ENCODE measurements around the gene CYP2W1. TPM values are rescaled to one million over a fixed set of nuclear protein-coding genes. Genes with fewer than 3 reads are reported as not detected.

The CYP2W1 gene
- total RNA-seq, 1 donor from 2014 or later: not detected

DNA sequence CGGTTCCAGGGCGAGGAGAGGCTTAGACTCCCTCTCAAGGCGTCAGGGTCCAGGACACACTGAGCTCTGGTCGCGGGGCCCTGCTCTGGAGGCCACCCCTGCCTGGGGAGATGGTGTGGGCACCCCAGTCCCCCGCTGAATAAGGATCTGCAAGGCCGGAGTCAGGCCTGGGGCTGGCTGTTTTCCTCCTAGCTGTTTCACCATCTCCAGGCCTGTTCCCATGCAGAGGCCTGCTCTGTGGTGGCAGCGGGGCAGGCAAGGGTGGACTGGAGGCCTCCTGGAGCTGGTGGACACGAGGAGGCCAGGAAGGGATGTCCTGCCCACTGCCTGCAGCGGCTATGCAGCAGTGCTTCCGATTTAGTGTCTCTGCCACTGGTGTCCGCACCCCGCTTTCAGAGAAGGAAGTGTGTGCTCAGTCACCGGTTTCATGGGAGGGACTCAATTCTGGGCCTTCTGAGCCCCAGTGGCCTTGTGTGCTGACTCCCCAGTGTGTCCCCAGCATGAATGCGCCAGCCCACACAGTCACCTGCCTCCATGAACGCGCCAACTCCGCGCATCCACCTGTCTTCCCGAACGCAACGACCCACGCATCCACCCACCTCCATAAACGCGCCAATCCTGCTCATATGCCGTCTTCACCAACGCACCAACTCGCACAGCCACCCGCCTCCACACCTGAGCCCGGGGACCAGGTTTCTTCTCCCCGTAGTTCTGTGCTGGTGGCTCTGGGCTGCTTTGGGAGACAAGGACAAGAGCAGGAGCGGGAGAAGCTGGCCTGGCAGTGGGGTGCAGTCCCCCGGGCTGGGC, 46.9 kb downstream of the CYP2W1 start:
- no peaks in the 10 kb centered on the region for H3K27me3 Mint-ChIP-seq (ENCODE audit: unreplicated experiment)
- peaks cover 5% of the 10 kb centered on the region for H3K36me3 Mint-ChIP-seq (ENCODE audit: unreplicated experiment)
- no peaks in the 10 kb centered on the region for H3K9me3 Mint-ChIP-seq (ENCODE audit: unreplicated experiment)
- H3K4me3 Mint-ChIP-seq (ENCODE audit: unreplicated experiment): no peak overlapping the region
- peaks cover 18% of the 10 kb centered on the region for H3K4me1 Mint-ChIP-seq (ENCODE audit: unreplicated experiment)
- peak overlapping the region; percentile 85 for H3K27ac Mint-ChIP-seq (ENCODE audit: unreplicated experiment)
- DNase-seq (ENCODE audit: extremely low spot score, unreplicated experiment): no peak
- TF ChIP-seq, protein P1, sequence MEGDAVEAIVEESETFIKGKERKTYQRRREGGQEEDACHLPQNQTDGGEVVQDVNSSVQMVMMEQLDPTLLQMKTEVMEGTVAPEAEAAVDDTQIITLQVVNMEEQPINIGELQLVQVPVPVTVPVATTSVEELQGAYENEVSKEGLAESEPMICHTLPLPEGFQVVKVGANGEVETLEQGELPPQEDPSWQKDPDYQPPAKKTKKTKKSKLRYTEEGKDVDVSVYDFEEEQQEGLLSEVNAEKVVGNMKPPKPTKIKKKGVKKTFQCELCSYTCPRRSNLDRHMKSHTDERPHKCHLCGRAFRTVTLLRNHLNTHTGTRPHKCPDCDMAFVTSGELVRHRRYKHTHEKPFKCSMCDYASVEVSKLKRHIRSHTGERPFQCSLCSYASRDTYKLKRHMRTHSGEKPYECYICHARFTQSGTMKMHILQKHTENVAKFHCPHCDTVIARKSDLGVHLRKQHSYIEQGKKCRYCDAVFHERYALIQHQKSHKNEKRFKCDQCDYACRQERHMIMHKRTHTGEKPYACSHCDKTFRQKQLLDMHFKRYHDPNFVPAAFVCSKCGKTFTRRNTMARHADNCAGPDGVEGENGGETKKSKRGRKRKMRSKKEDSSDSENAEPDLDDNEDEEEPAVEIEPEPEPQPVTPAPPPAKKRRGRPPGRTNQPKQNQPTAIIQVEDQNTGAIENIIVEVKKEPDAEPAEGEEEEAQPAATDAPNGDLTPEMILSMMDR (IDR thresholded peaks at IDR 0.05): no peak

DNA sequence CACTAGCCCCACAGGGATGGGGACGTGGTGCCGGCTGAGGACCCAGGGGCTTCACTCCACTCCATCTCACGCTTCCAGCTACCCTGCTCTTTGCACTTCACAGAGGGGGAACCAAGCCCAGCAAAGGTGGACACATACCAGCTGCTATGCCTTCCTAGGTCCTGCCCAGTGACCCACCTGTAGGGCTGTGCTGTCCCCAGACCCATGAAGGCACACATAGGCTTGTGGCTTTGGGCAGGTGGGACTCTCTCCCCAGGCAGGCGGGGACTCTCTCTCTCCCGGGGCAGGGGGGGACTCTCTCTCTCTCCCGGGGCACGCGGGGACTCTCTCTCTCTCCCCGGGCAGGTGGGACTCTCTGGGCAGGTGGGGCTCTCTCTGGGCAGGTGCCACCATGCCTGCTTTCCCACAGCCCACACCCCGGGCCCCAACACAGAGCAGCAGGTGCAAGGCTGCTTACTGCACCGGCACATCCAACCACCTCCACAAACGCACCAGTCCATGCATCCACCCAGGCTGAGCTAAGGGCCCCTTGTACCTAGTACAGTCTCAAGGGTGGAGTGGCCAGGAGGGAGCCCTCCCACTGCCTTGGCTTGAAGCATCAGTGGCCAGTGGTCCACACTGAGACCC, 47.6 kb downstream of the CYP2W1 start:
- Mint-ChIP-seq H3K36me3 (ENCODE audit: unreplicated experiment) (peaks cover 5% of the 10 kb centered on the region), H3K4me3 (ENCODE audit: unreplicated experiment) (no peak overlapping the region), H3K27me3 (ENCODE audit: unreplicated experiment) (no peaks in the 10 kb centered on the region), H3K27ac (ENCODE audit: unreplicated experiment) (no peak overlapping the region), H3K4me1 (ENCODE audit: unreplicated experiment) (peaks cover 18% of the 10 kb centered on the region), H3K9me3 (ENCODE audit: unreplicated experiment) (no peaks in the 10 kb centered on the region)
- DNase-seq (ENCODE audit: extremely low spot score, unreplicated experiment): no peak
- TF ChIP-seq, protein P1 (IDR thresholded peaks at IDR 0.05): no peak

DNA sequence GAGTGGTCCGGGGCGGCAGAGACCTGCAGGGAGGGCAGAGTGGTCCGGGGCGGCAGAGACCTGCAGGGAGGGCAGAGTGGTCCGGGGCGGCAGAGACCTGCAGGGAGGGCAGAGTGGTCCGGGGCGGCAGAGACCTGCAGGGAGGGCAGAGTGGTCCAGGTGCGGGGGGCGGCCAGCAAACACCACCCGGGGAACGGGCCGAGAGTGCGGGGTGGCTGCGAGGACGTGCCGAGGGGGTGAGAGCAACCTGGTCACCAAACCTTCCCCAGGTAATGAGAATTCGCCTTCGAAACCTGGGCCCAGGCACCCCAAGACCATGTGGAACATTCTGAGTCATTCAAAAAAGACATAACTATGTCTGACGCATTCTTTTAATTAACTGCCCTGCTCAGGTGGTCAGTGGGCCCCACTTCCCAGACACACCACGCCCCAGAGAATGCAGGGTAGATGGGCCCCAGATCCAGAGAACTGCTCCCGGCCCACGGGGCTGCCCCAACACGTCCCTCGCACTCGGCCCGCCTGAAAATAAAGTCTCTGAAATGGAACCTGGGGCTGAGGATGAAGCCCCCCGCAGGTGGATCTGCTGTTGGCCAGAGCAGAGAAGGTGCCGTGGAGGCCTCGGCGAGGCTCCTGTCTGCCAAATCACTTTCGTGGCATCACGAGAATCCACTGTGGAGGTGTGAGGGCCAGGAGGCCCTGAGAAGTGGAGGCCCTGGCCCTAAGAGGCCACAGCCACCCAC, 48.9 kb downstream of the CYP2W1 start:
- no peak for DNase-seq (ENCODE audit: extremely low spot score, unreplicated experiment)
- H3K4me3 Mint-ChIP-seq (ENCODE audit: unreplicated experiment): no peak overlapping the region
- H3K27ac Mint-ChIP-seq (ENCODE audit: unreplicated experiment): no peak overlapping the region
- no peaks in the 10 kb centered on the region for H3K36me3 Mint-ChIP-seq (ENCODE audit: unreplicated experiment)
- H3K9me3 Mint-ChIP-seq (ENCODE audit: unreplicated experiment): no peaks in the 10 kb centered on the region
- TF ChIP-seq, protein P1 (IDR thresholded peaks at IDR 0.05): no peak
- H3K4me1 Mint-ChIP-seq (ENCODE audit: unreplicated experiment): peaks cover 12% of the 10 kb centered on the region
- H3K27me3 Mint-ChIP-seq (ENCODE audit: unreplicated experiment): no peaks in the 10 kb centered on the region

- Mint-ChIP-seq H3K27ac (ENCODE audit: unreplicated experiment) (no peak overlapping the region), H3K27me3 (ENCODE audit: unreplicated experiment) (no peaks in the 10 kb centered on the region), H3K9me3 (ENCODE audit: unreplicated experiment) (no peaks in the 10 kb centered on the region), H3K4me1 (ENCODE audit: unreplicated experiment) (peaks cover 5% of the 10 kb centered on the region), H3K36me3 (ENCODE audit: unreplicated experiment) (no peaks in the 10 kb centered on the region), H3K4me3 (ENCODE audit: unreplicated experiment) (no peak overlapping the region)
- TF ChIP-seq, protein P1 (IDR thresholded peaks at IDR 0.05): no peak
- no peak for DNase-seq (ENCODE audit: extremely low spot score, unreplicated experiment)
Observed at GRCh38 chr7:1032536-1033181, 49.7 kb downstream of the CYP2W1 start.

All from osteocyte (in vitro differentiated cells).